ENCODE measurements around the gene ZBTB47. TPM values are rescaled to one million over a fixed set of nuclear protein-coding genes. Genes with fewer than 3 reads are reported as not detected.

Gene ZBTB47
- total and polyA plus RNA-seq, 2 experiments from 2014 or later = 0.48 to 2.8 TPM

- Mint-ChIP-seq H3K4me1 (no peaks in the 10 kb centered on the region), H3K9me3 (no peaks in the 10 kb centered on the region; the same call in 2 of the 3 replicates), H3K4me3 (no peak overlapping the region), H3K27ac (no peak overlapping the region; the same call in 1 of the 2 replicates), H3K36me3 (ENCODE audit: low read depth) (peaks cover 50% of the 10 kb centered on the region), H3K27me3 (ENCODE audit: insufficient read depth, low read depth, poor library complexity) (no peaks in the 10 kb centered on the region)
- DNase-seq (ENCODE audit: low spot score) (no peak), ATAC-seq (no peak)
- TF ChIP-seq JUNB (IDR thresholded peaks at IDR 0.05; ENCODE audit: unreplicated experiment) = no peak
- Histone ChIP-seq H3K4me2 (no peak overlapping the region), H3F3A (replicated peaks; ENCODE audit: low read depth) (peaks cover 4% of the 10 kb centered on the region; the same call in 1 of the 2 replicates), H3K27me3 (ENCODE audit: insufficient read depth) (no peaks in the 10 kb centered on the region), H3K4me3 (no peak overlapping the region), H2AFZ (no peak overlapping the region), H4K20me1 (replicated peaks; ENCODE audit: insufficient read depth) (peaks cover 12% of the 10 kb centered on the region; the same call in 1 of the 2 replicates), H3K4me1 (ENCODE audit: insufficient read depth) (no peaks in the 10 kb centered on the region), H3K9me2 (ENCODE audit: insufficient read depth) (no peaks in the 10 kb centered on the region), H3K36me3 (ENCODE audit: insufficient read depth) (peaks cover 84% of the 10 kb centered on the region), H3K27ac (ENCODE audit: low read depth) (no peak overlapping the region), H3K79me2 (replicated peaks; ENCODE audit: insufficient read depth) (peaks cover 11% of the 10 kb centered on the region; the same call in 1 of the 2 replicates)
Observed at GRCh38 chr3:42640771-42641370, 12.6 kb upstream of the ZBTB47 start.

GRCh38 chr3:42647821-42648459, 5.6 kb upstream of the ZBTB47 start:
- H2AFZ ChIP-seq = no peak overlapping the region
- Mint-ChIP-seq H3K27ac (peak overlapping the region; percentile 27), H3K27me3 (ENCODE audit: insufficient read depth, low read depth, poor library complexity) (peaks cover 4% of the 10 kb centered on the region), H3K4me1 (peaks cover 37% of the 10 kb centered on the region), H3K36me3 (ENCODE audit: low read depth) (peaks cover 57% of the 10 kb centered on the region), H3K9me3 (no peaks in the 10 kb centered on the region; the same call in 2 of the 3 replicates), H3K4me3 (no peak overlapping the region)
- peaks cover 15% of the 10 kb centered on the region; the same call in 1 of the 2 replicates for H3K4me1 ChIP-seq (ENCODE audit: insufficient read depth)
- DNase-seq (ENCODE audit: low spot score) = peak; percentile 80
- H3K4me2 ChIP-seq = no peak overlapping the region
- H3K79me2 ChIP-seq (replicated peaks; ENCODE audit: insufficient read depth) = no peaks in the 10 kb centered on the region
- peaks cover 4% of the 10 kb centered on the region; the same call in 1 of the 2 replicates for H3F3A ChIP-seq (replicated peaks; ENCODE audit: low read depth)
- ATAC-seq = peak; percentile 67
- TF ChIP-seq ZNF462 (CRISPR knock-in tag; IDR thresholded peaks at IDR 0.05) (peak; percentile 59; the same call in 1 of the 2 replicates), CREB1 (CRISPR knock-in tag; IDR thresholded peaks at IDR 0.05; ENCODE audit: low read depth) (no peak)
- H3K9me2 ChIP-seq (ENCODE audit: insufficient read depth) = no peaks in the 10 kb centered on the region
- peaks cover 31% of the 10 kb centered on the region for H3K36me3 ChIP-seq (ENCODE audit: insufficient read depth)
- peak overlapping the region; percentile 16 for H3K27ac ChIP-seq (ENCODE audit: low read depth)
- H3K27me3 ChIP-seq (ENCODE audit: insufficient read depth) = no peaks in the 10 kb centered on the region
- no peak overlapping the region for H3K4me3 ChIP-seq
- H4K20me1 ChIP-seq (replicated peaks; ENCODE audit: insufficient read depth) = no peaks in the 10 kb centered on the region; the same call in 1 of the 2 replicates
